PFSK-1 (cell line): ENCODE data around the gene DLGAP4.

Source experiments
- FOXP2 ChIP-seq: optimal IDR thresholded peaks from 2 replicates; pipeline ENCODE3; 2011; ENCODE audit warnings: borderline replicate concordance, control low read depth, inconsistent platforms; ENCODE audit not compliant: insufficient read depth; ENCODE audit errors: extremely low read length, extremely low read depth
- POLR2AphosphoS5 ChIP-seq: IDR thresholded peaks from 2 replicates; pipeline ENCODE4 v1.6.1; 2012; ENCODE audit warnings: low read depth, mild to moderate bottlenecking, control low read depth, low read length, moderate library complexity
- REST ChIP-seq, 2 experiments: IDR thresholded peaks; 2 replicates each; pipeline versions ENCODE4 v1.6.1 to v1.8.0; 2011 to 2012; ENCODE audit warnings: low read depth in 2 of 2, low read length in 2 of 2, control low read depth in 1 of 2, inconsistent platforms in 1 of 2, mild to moderate bottlenecking in 1 of 2, moderate library complexity in 1 of 2; ENCODE audit not compliant: insufficient read depth in 1 of 2
- SIN3A ChIP-seq: IDR thresholded peaks from 2 replicates; pipeline ENCODE4 v1.6.1; 2012; ENCODE audit warnings: mild to moderate bottlenecking, low read length, moderate library complexity, borderline replicate concordance; ENCODE audit not compliant: insufficient read depth
- TAF1 ChIP-seq: IDR thresholded peaks from 2 replicates; pipeline ENCODE4 v1.6.1; 2012; ENCODE audit warnings: low read length, control low read depth, borderline replicate concordance; ENCODE audit not compliant: insufficient read depth

Gene DLGAP4

GRCh38 chr20:36301359-36302119 lies 4.6 kb upstream of the DLGAP4 start:
- TF ChIP-seq FOXP2 (no peak), REST (IDR thresholded peaks at IDR 0.05; ENCODE audit: insufficient read depth in 1 of 2, low read depth in 2 of 2, low read length in 2 of 2) (peak in 1 of 2 experiments; percentile 42; a peak in 1 of 4 replicates)

- no peak for TF ChIP-seq TAF1
- no peak for TF ChIP-seq POLR2AphosphoS5
- no peak for TF ChIP-seq SIN3A
- no peak for TF ChIP-seq FOXP2
- no peak for TF ChIP-seq REST (IDR thresholded peaks at IDR 0.05; ENCODE audit: insufficient read depth in 1 of 2, low read depth in 2 of 2, low read length in 2 of 2)
Measured at GRCh38 chr20:36303020-36303595, 3.0 kb upstream of the DLGAP4 start.

GRCh38 chr20:36303831-36304230 lies 2.3 kb upstream of the DLGAP4 start:
- TF ChIP-seq SIN3A (no peak), TAF1 (no peak), FOXP2 (no peak), POLR2AphosphoS5 (no peak), REST (IDR thresholded peaks at IDR 0.05; ENCODE audit: insufficient read depth in 1 of 2, low read depth in 2 of 2, low read length in 2 of 2) (no peak)

- TF ChIP-seq POLR2AphosphoS5 (no peak), REST (IDR thresholded peaks at IDR 0.05; ENCODE audit: insufficient read depth in 1 of 2, low read depth in 2 of 2, low read length in 2 of 2) (peak in 1 of 2 experiments; percentile 80; a peak in 2 of 4 replicates), SIN3A (no peak)
Measured at GRCh38 chr20:36304786-36305495, 1.2 kb upstream of the DLGAP4 start.
